CD14-positive monocyte (primary cell): Measurements from ENCODE around the gene PAPOLA. TPM values are rescaled to one million over a fixed set of nuclear protein-coding genes. Genes with fewer than 3 reads are reported as not detected.

Source experiments
- DNase-seq, 3 donors: peaks; one replicate each; pipeline ENCODE4 v3.0.0-alpha.2; 2011 to 2022
- H2AFZ ChIP-seq: 2 replicates; pipeline ENCODE4 v1.6.0; 2012; ENCODE audit warnings: mild to moderate bottlenecking, low read depth, low read length, inconsistent platforms; ENCODE audit not compliant: insufficient read depth, poor library complexity, severe bottlenecking
- H3K27ac ChIP-seq, 2 donors: 1 replicate in 1 of 2; 2 replicates in 1 of 2; pipeline ENCODE4 v1.5.1; 2012 to 2013; ENCODE audit warnings: low read length in 2 of 2, control low read depth in 1 of 2, inconsistent platforms in 1 of 2, low read depth in 1 of 2, mild to moderate bottlenecking in 1 of 2
- H3K27me3 ChIP-seq, 2 donors: one replicate each; pipeline versions ENCODE4 v1.6.0 to v1.6.1; 2011 to 2013; ENCODE audit warnings: low read length in 2 of 2; ENCODE audit not compliant: control insufficient read depth in 2 of 2, insufficient read depth in 2 of 2
- H3K36me3 ChIP-seq, 2 donors: replicated peaks in 1 of 2; 1 replicate in 1 of 2; 2 replicates in 1 of 2; pipeline versions ENCODE4 v1.5.1 to v1.6.1; 2012 to 2013; ENCODE audit warnings: low read length in 2 of 2, control low read depth in 1 of 2, inconsistent platforms in 1 of 2, mild to moderate bottlenecking in 1 of 2; ENCODE audit not compliant: insufficient read depth in 2 of 2, control insufficient read depth in 1 of 2
- H3K4me1 ChIP-seq, 2 donors: 1 replicate in 1 of 2; 2 replicates in 1 of 2; pipeline versions ENCODE4 v1.5.1 to v1.6.1; 2012 to 2013; ENCODE audit warnings: low read length in 2 of 2, control low read depth in 1 of 2, inconsistent platforms in 1 of 2, mild to moderate bottlenecking in 1 of 2, moderate library complexity in 1 of 2; ENCODE audit not compliant: insufficient read depth in 2 of 2, control insufficient read depth in 1 of 2
- H3K4me2 ChIP-seq: replicated peaks from 2 replicates; pipeline ENCODE3; 2012; ENCODE audit warnings: low read length, moderate library complexity, mild to moderate bottlenecking; ENCODE audit not compliant: poor library complexity, severe bottlenecking; ENCODE audit errors: extremely low read depth
- H3K4me3 ChIP-seq, 3 experiments: fragments of 200-600 bp in 1 of 3; sonication (generic) in 1 of 3; replicated peaks in 1 of 3; 1 replicate in 2 of 3; 2 replicates in 1 of 3; pipeline ENCODE4 v1.5.1; 2011 to 2013; ENCODE audit warnings: low read length in 3 of 3, mild to moderate bottlenecking in 3 of 3, control low read depth in 2 of 3, low read depth in 2 of 3, inconsistent platforms in 1 of 3, moderate library complexity in 1 of 3
- H3K79me2 ChIP-seq: 2 replicates; pipeline ENCODE4 v1.6.0; 2012; ENCODE audit warnings: mild to moderate bottlenecking, control low read depth, inconsistent platforms, low read length, moderate library complexity; ENCODE audit not compliant: insufficient read depth
- H3K9ac ChIP-seq: 2 replicates; pipeline ENCODE4 v1.6.0; 2017; ENCODE audit warnings: low read length, mild to moderate bottlenecking; ENCODE audit not compliant: insufficient read depth, poor library complexity, severe bottlenecking
- H3K9me3 ChIP-seq, 2 donors: replicated peaks in 1 of 2; 1 replicate in 1 of 2; 2 replicates in 1 of 2; pipeline versions ENCODE4 v1.5.1 to v1.6.1; 2012 to 2013; ENCODE audit warnings: low read length in 2 of 2, control low read depth in 1 of 2; ENCODE audit not compliant: control insufficient read depth in 1 of 2, insufficient read depth in 1 of 2
- H4K20me1 ChIP-seq: 2 replicates; pipeline ENCODE4 v1.6.0; 2012; ENCODE audit warnings: mild to moderate bottlenecking, low read length, control low read depth, moderate library complexity; ENCODE audit not compliant: insufficient read depth
- H3K27ac Mint-ChIP-seq, 7 donors: one replicate each; pipeline ENCODE4 v1.8.0; 2020; ENCODE audit warnings: mild to moderate bottlenecking in 7 of 7, mixed read lengths in 7 of 7, moderate library complexity in 6 of 7, inconsistent platforms in 2 of 7
- H3K27me3 Mint-ChIP-seq, 3 donors: one replicate each; pipeline ENCODE4 v1.8.0; 2021 to 2022; ENCODE audit warnings: low read depth in 3 of 3, mild to moderate bottlenecking in 3 of 3, mixed read lengths in 3 of 3, moderate library complexity in 3 of 3, inconsistent platforms in 1 of 3
- H3K36me3 Mint-ChIP-seq, 2 donors: one replicate each; pipeline ENCODE4 v1.8.0; 2020; ENCODE audit warnings: mixed read lengths in 2 of 2, inconsistent platforms in 1 of 2, mild to moderate bottlenecking in 1 of 2
- H3K4me1 Mint-ChIP-seq: one replicate; pipeline ENCODE4 v1.8.0; 2020; ENCODE audit warnings: mild to moderate bottlenecking, mixed read lengths
- H3K4me3 Mint-ChIP-seq, 2 donors: one replicate each; pipeline ENCODE4 v1.8.0; 2020; ENCODE audit warnings: mild to moderate bottlenecking in 2 of 2, mixed read lengths in 2 of 2, moderate library complexity in 1 of 2
- H3K9me3 Mint-ChIP-seq, 7 donors: one replicate each; pipeline ENCODE4 v1.8.0; 2020 to 2022; ENCODE audit warnings: mixed read lengths in 7 of 7, mild to moderate bottlenecking in 6 of 7, moderate library complexity in 6 of 7, inconsistent platforms in 2 of 7
- whole genome bisulfite sequencing: methylation state at CpG from one replicate; pipeline ENCODE4 v1.1.5; 2013; ENCODE audit warnings: missing lambda C conversion rate; ENCODE audit not compliant: insufficient coverage; 5-methylcytosine and 5-hydroxymethylcytosine counted together
- intact Hi-C, 2 donors: fragments of 100-400 bp; cut with micrococcal nuclease; formaldehyde crosslinking; loops; one replicate each; pipeline versions ENCODE4 v1.15.0 to v1.15.1; 2023
- polyA plus RNA-seq, 3 donors: library from polyadenylated mRNA; depleted of rRNA in 1 of 3; unstranded in 2 of 3; stranded (reverse) in 1 of 3; fragments of 300-500 nt in 2 of 3; fragments of >200 nt in 1 of 3; fragmentation: Illumina TruSeq in 2 of 3; gene quantifications; 1 replicate in 2 of 3; 2 replicates in 1 of 3; pipeline ENCODE4 v1.2.3, GENCODE V29; 2012 to 2021
- TF ChIP-seq, protein P1 (sequence below): fragments of 200-600 bp; IDR thresholded peaks from one replicate; pipeline ENCODE4 v1.8.0; 2022; ENCODE audit warnings: antibody characterized with exemption, mild to moderate bottlenecking

PAPOLA gene
- polyA plus RNA-seq, 3 donors: 57.9 to 87.5 (median 80.3) TPM

DNA sequence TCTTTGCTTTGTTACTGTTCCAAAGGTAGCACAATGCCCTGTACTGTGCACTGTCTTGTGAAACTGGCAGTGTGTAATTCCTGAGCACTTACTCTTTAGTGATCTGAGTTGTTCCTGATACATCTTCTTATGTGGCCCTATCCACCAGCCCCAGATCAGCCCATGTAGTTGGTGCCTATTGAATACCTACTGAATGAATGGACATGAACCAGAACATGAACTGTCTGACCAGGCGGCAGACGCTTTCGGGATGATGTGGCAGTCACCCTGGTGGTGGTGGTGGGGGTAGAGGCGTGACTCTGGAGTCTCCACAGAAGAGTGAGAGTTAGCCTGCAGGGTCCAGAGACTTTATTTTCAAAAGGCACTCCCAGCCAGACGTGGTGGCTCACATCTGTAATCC, 46.6 kb upstream of the PAPOLA start:
- no peak overlapping the region for H3K27ac Mint-ChIP-seq
- H3K27me3 ChIP-seq: no peaks in the 10 kb centered on the region
- TF ChIP-seq, protein P1, sequence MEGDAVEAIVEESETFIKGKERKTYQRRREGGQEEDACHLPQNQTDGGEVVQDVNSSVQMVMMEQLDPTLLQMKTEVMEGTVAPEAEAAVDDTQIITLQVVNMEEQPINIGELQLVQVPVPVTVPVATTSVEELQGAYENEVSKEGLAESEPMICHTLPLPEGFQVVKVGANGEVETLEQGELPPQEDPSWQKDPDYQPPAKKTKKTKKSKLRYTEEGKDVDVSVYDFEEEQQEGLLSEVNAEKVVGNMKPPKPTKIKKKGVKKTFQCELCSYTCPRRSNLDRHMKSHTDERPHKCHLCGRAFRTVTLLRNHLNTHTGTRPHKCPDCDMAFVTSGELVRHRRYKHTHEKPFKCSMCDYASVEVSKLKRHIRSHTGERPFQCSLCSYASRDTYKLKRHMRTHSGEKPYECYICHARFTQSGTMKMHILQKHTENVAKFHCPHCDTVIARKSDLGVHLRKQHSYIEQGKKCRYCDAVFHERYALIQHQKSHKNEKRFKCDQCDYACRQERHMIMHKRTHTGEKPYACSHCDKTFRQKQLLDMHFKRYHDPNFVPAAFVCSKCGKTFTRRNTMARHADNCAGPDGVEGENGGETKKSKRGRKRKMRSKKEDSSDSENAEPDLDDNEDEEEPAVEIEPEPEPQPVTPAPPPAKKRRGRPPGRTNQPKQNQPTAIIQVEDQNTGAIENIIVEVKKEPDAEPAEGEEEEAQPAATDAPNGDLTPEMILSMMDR: no peak
- H3K79me2 ChIP-seq: no peaks in the 10 kb centered on the region
- H3K4me3 ChIP-seq: no peak overlapping the region
- peaks cover 0 to 1% (median 0%) of the 10 kb centered on the region in 7 donors for H3K9me3 Mint-ChIP-seq
- H4K20me1 ChIP-seq: no peaks in the 10 kb centered on the region
- no peak overlapping the region for H3K4me3 Mint-ChIP-seq
- no peak for DNase-seq
- no peaks in the 10 kb centered on the region for H3K36me3 Mint-ChIP-seq
- H3K4me1 Mint-ChIP-seq: no peaks in the 10 kb centered on the region
- peaks cover 2 to 9% (median 5%) of the 10 kb centered on the region in 3 donors for H3K27me3 Mint-ChIP-seq
- H3K4me2 ChIP-seq: no peak overlapping the region
- no peak overlapping the region for H3K9ac ChIP-seq
- intact Hi-C loops: no loop called here
- H2AFZ ChIP-seq: no peak overlapping the region
- 100% methylated on average over 5 of the region's 5 CpGs for WGBS
- no peaks in the 10 kb centered on the region for H3K9me3 ChIP-seq
- H3K36me3 ChIP-seq: no peaks in the 10 kb centered on the region
- no peaks in the 10 kb centered on the region for H3K4me1 ChIP-seq
- no peak overlapping the region for H3K27ac ChIP-seq

DNA sequence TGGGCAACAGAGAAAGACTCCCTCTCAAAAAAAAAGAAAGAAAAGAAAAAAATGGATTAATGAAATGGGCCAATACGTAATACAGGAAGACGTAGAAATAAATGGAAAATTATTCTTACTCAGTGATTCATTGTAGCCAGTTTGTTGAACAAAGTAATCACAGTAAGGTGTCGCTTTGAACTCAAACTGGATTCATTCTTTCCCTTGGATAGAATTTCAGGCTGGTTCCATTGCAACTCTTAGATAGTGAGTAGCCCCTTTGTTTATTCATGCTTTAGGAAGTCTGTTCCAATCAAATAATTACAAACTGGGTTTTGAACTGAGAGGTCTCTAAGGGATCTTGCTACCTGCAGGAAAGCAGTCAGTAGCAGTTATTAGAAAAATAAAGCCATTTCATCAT, 42.3 kb upstream of the PAPOLA start:
- no peak overlapping the region for H3K9ac ChIP-seq
- Mint-ChIP-seq H3K4me1 (peaks cover 2% of the 10 kb centered on the region), H3K27me3 (peaks cover 4 to 9% (median 5%) of the 10 kb centered on the region in 3 donors), H3K36me3 (no peaks in the 10 kb centered on the region), H3K9me3 (peaks cover 0 to 1% (median 0%) of the 10 kb centered on the region in 7 donors), H3K4me3 (no peak overlapping the region), H3K27ac (no peak overlapping the region)
- WGBS: no CpG with 5 or more reads among the region's 3 CpGs
- TF ChIP-seq, protein P1: no peak
- H3K4me3 ChIP-seq: no peak overlapping the region
- H4K20me1 ChIP-seq: no peaks in the 10 kb centered on the region
- intact Hi-C loops: no loop called here
- H3K79me2 ChIP-seq: no peaks in the 10 kb centered on the region
- H3K27ac ChIP-seq: no peak overlapping the region
- no peaks in the 10 kb centered on the region for H3K36me3 ChIP-seq
- H3K9me3 ChIP-seq: no peaks in the 10 kb centered on the region
- H3K4me1 ChIP-seq: no peaks in the 10 kb centered on the region
- DNase-seq: no peak
- no peak overlapping the region for H2AFZ ChIP-seq
- H3K4me2 ChIP-seq: no peak overlapping the region
- H3K27me3 ChIP-seq: no peaks in the 10 kb centered on the region
